Left ventricle myocardium inferior (tissue), 1 donor: Measurements from ENCODE around the gene GTPBP6. TPM values are rescaled to one million over a fixed set of nuclear protein-coding genes. Genes with fewer than 3 reads are reported as not detected.
"Not testable (repeated sequence)": the region's sequence is repeated elsewhere in the genome, so short reads cannot be mapped to it uniquely, and the experiment has no call there.

Experiments used
- DNase-seq: peaks from one replicate; pipeline ENCODE4 v3.0.0-alpha.2; 2020
- H3K27ac ChIP-seq: fragments of 200-600 bp; replicated peaks from 2 replicates; pipeline ENCODE4 v1.8.0; 2021
- H3K27me3 ChIP-seq: fragments of 200-600 bp; 2 replicates; pipeline ENCODE4 v1.8.0; 2021; ENCODE audit warnings: low read depth
- H3K36me3 ChIP-seq: fragments of 200-600 bp; 2 replicates; pipeline ENCODE4 v1.8.0; 2021
- H3K4me1 ChIP-seq: fragments of 200-600 bp; 2 replicates; pipeline ENCODE4 v1.8.0; 2021
- H3K4me3 ChIP-seq: fragments of 200-600 bp; 2 replicates; pipeline ENCODE4 v1.8.0; 2021; ENCODE audit warnings: mild to moderate bottlenecking, moderate library complexity
- H3K9me3 ChIP-seq: fragments of 200-600 bp; replicated peaks from 2 replicates; pipeline ENCODE4 v1.8.0; 2021
- intact Hi-C: fragments of 100-400 bp; cut with micrococcal nuclease; formaldehyde crosslinking; loops from one replicate; pipeline ENCODE4 v1.11.0; 2022
- total RNA-seq: library from RNA; stranded (reverse); fragmentation: NEBNext Ultra II Directional; extraction: Animal tissue kit (Norgen Biotek cat#: 25700); gene quantifications from one replicate; pipeline ENCODE4 v1.2.1, GENCODE V29; 2021
- TF ChIP-seq, protein P1 (sequence below): fragments of 200-600 bp; IDR thresholded peaks from 2 replicates; pipeline ENCODE4 v1.8.0; 2021; ENCODE audit warnings: antibody characterized with exemption, mild to moderate bottlenecking, borderline replicate concordance
- donor health status: DM: no; HTN: yes; CAD: no; lungs with severe emphysema.

GTPBP6 gene
- total RNA-seq, 1 donor from 2014 or later: 51.1 TPM

DNA sequence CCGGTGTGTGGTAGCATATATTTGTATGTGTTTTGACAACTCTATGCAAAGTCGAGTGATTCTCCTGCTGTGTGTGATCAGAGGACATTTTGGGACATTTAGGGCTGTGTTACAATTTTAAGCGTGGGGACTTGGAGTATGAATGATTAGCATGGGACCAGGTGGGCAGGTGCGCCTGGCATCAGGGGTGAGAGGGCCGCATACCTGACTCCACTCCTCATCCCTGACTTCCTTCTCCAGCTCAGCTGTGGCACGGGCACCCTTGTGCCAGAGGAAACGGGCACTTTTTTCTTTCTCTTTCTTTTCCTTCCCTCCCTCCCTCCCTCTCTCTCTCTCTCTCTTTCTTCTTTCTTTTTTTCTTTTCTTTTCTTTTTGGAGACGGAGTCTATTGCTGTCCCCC is 53.1 kb downstream of the GTPBP6 start:
- no peaks in the 10 kb centered on the region for H3K9me3 ChIP-seq
- no peaks in the 10 kb centered on the region for H3K27me3 ChIP-seq
- no peak for DNase-seq
- intact Hi-C loops: no loop called here
- TF ChIP-seq, protein P1, sequence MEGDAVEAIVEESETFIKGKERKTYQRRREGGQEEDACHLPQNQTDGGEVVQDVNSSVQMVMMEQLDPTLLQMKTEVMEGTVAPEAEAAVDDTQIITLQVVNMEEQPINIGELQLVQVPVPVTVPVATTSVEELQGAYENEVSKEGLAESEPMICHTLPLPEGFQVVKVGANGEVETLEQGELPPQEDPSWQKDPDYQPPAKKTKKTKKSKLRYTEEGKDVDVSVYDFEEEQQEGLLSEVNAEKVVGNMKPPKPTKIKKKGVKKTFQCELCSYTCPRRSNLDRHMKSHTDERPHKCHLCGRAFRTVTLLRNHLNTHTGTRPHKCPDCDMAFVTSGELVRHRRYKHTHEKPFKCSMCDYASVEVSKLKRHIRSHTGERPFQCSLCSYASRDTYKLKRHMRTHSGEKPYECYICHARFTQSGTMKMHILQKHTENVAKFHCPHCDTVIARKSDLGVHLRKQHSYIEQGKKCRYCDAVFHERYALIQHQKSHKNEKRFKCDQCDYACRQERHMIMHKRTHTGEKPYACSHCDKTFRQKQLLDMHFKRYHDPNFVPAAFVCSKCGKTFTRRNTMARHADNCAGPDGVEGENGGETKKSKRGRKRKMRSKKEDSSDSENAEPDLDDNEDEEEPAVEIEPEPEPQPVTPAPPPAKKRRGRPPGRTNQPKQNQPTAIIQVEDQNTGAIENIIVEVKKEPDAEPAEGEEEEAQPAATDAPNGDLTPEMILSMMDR: no peak
- H3K36me3 ChIP-seq: no peaks in the 10 kb centered on the region
- peaks cover 15% of the 10 kb centered on the region for H3K4me1 ChIP-seq
- no peak overlapping the region for H3K4me3 ChIP-seq
- H3K27ac ChIP-seq: no peak overlapping the region

DNA sequence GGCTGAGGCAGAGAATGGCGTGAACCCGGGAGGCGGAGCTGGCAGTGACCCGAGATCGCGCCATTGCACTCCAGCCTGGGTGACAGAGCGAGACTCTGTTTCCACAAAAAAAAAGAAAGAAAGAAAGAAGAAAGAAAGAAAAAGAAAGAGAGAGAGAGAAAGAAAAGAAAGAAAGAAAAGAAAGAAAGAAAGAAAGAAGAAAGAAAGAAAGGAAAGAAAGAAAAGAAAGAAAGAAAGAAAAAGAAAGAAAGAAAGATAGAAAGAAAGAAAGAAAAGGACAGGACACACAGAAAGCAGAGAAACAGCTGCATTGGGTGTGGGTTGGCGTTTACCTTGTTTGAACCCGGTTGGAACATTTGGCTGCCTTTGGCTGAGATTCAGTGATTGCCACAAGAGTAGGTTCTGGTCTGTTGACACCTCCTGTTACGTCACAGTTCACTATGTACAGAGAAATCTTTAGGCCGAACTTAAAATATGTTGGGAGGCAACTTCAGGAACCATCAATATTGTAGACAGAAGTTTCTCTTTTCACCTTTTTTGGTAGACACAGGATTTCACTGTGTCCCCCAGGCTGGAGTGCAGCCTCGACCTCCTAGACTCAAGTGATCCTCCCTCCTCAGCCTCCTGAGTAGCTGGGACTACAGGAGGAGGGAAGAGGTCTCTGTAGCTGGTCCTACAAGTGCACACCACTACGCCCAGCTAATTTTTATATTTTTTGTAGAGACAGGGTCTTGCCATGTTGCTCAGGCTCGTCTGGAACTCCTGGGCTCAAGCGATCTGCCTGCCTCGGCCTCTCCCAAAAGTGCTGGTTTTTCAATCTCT is 53.8 kb downstream of the GTPBP6 start:
- no peak overlapping the region for H3K4me3 ChIP-seq
- no peaks in the 10 kb centered on the region for H3K27me3 ChIP-seq
- no peak for DNase-seq
- intact Hi-C loops: no loop called here
- H3K27ac ChIP-seq: no peak overlapping the region
- TF ChIP-seq, protein P1: no peak
- H3K4me1 ChIP-seq: peaks cover 15% of the 10 kb centered on the region
- no peaks in the 10 kb centered on the region for H3K36me3 ChIP-seq
- no peaks in the 10 kb centered on the region for H3K9me3 ChIP-seq

DNA sequence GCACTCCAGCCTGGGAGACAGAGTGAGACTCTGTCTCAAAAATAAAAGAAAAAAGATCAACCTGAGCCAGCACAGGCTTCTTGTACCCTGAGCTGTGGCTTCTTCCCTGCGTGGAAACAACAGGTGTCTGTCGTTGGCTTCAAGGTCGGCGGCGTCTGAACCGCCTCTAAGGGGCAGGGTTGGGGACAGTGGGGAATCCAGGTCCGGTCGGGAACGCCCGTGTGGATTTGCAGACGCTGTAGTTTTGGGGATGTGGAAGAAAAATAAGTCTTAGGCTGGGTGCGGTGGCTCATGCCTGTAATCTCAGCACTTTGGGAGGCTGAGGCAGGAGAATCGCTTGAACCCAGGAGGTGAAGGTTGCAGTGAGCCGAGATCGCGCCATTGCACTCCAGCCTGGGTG is 54.6 kb downstream of the GTPBP6 start:
- H3K4me3 ChIP-seq, intact Hi-C loops, H3K9me3 ChIP-seq, H3K36me3 ChIP-seq, H3K27ac ChIP-seq, H3K27me3 ChIP-seq: not testable (repeated sequence)
- peaks cover 15% of the 10 kb centered on the region for H3K4me1 ChIP-seq
- peak; percentile 9 for DNase-seq

DNA sequence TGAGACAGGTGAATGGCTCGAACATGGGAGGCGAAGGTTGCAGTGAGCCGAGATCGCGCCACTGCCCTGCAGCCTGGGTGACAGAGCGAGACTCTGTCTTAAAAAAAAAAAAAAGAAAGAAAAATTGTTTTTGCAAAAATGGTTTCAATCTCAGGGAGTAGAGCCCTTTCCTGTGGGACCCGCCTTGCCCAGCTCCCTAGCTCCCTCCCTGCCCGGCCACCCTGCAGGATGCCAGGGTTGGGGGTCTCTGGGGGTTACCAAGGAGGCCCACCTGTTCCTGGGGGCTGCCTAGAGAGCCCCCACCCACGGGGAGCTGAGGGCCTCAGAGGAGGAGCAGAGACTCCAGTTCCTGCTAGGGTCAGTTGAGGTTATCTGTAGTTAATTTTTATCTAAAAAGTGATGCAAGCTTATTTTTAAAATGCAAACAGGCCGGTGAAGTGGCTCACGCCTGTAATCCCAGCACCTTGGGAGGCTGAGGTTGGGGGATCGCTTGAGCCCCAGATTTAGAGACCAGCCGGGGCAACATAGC is 56.2 kb downstream of the GTPBP6 start:
- Histone ChIP-seq H3K4me1 (peaks cover 15% of the 10 kb centered on the region), H3K9me3 (no peaks in the 10 kb centered on the region), H3K36me3 (no peaks in the 10 kb centered on the region), H3K27ac (no peak overlapping the region), H3K27me3 (peaks cover 12% of the 10 kb centered on the region), H3K4me3 (no peak overlapping the region)
- TF ChIP-seq, protein P1: no peak
- no peak for DNase-seq
- intact Hi-C loops: no loop called here

DNA sequence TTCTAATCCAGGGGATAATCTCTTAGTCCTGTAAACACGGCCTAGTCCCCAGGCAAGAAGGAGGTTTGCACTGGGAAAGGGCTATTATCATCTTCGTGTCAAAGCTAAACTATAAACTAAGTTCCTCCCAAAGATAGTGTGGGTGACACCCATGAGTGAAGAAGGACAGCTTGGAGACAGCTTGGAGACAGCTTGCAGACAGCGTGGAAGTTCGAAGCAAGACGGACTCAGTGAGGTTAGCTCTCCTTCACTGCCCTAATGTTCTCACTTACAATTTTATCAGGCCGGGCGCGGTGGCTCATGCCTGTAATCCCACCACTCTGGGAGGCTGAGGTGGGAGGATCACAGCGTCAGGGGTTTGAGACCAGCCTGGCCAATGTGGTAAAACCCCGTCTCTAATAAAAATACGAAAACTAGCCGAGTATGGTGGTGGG is 56.7 kb downstream of the GTPBP6 start:
- H3K9me3 ChIP-seq: no peaks in the 10 kb centered on the region
- DNase-seq: no peak
- H3K27me3 ChIP-seq: peaks cover 12% of the 10 kb centered on the region
- H3K4me1 ChIP-seq: peaks cover 15% of the 10 kb centered on the region
- no peak overlapping the region for H3K4me3 ChIP-seq
- TF ChIP-seq, protein P1: no peak
- no peak overlapping the region for H3K27ac ChIP-seq
- H3K36me3 ChIP-seq: no peaks in the 10 kb centered on the region
- intact Hi-C loops: no loop called here
